DOHH2 (cell line): Measurements from ENCODE around the gene ALG12.

Source experiments
- CTCF ChIP-seq: fragments of 200-600 bp; sonication (generic); IDR thresholded peaks from one replicate; pipeline ENCODE4 v1.5.1; 2014; ENCODE audit warnings: antibody characterized with exemption, mild to moderate bottlenecking, low read depth, low read length; ENCODE audit not compliant: poor library complexity, severe bottlenecking
- EZH2phosphoT487 ChIP-seq: fragments of 200-600 bp; sonication (generic); IDR thresholded peaks from 2 replicates; pipeline ENCODE4 v1.6.1; 2017; ENCODE audit warnings: borderline replicate concordance, mild to moderate bottlenecking, antibody characterized with exemption, low read length, moderate library complexity, mixed read lengths

- TF ChIP-seq CTCF (no peak), EZH2phosphoT487 (no peak)
Observed at GRCh38 chr22:49903322-49904039, 14.8 kb downstream of the ALG12 start.
